ENCODE results near the gene PPP2R2C.

Gene PPP2R2C

GRCh38 chr4:6383009-6383404 lies 89.4 kb downstream of the PPP2R2C start:
- CTCF ChIA-PET, result no interaction called here
- Histone ChIP-seq H3K9me3 (ENCODE audit: control insufficient read depth, insufficient read depth, low read depth, low read length) (no peaks in the 10 kb centered on the region), H3K27ac (ENCODE audit: extremely low read depth, low read depth, low read length) (no peak overlapping the region), H3K36me3 (ENCODE audit: control insufficient read depth in 2 of 2, insufficient read depth in 1 of 2, low read length in 2 of 2) (no peaks in the 10 kb centered on the region), H3K4me3 (ENCODE audit: low read depth, low read length) (no peak overlapping the region), H3K4me1 (ENCODE audit: control insufficient read depth, insufficient read depth, low read length) (no peaks in the 10 kb centered on the region)
- POLR2A ChIA-PET, result no interaction called here
- no peak for TF ChIP-seq SETDB1 (IDR thresholded peaks at IDR 0.05; ENCODE audit: insufficient read length, low read length)
- no peak for TF ChIP-seq ZNF140 (tag by site-specific recombination; IDR thresholded peaks at IDR 0.05)
- TF ChIP-seq ZNF629 (tag by site-specific recombination; IDR thresholded peaks at IDR 0.05), result no peak
- TF ChIP-seq, protein P1, sequence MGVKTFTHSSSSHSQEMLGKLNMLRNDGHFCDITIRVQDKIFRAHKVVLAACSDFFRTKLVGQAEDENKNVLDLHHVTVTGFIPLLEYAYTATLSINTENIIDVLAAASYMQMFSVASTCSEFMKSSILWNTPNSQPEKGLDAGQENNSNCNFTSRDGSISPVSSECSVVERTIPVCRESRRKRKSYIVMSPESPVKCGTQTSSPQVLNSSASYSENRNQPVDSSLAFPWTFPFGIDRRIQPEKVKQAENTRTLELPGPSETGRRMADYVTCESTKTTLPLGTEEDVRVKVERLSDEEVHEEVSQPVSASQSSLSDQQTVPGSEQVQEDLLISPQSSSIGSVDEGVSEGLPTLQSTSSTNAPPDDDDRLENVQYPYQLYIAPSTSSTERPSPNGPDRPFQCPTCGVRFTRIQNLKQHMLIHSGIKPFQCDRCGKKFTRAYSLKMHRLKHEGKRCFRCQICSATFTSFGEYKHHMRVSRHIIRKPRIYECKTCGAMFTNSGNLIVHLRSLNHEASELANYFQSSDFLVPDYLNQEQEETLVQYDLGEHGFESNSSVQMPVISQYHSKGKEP (tag by site-specific recombination; IDR thresholded peaks at IDR 0.05), result no peak
- TF ChIP-seq ZFHX2 (tag by site-specific recombination; conservative IDR thresholded peaks at IDR 0.05), result no peak
- TF ChIP-seq, protein P2, sequence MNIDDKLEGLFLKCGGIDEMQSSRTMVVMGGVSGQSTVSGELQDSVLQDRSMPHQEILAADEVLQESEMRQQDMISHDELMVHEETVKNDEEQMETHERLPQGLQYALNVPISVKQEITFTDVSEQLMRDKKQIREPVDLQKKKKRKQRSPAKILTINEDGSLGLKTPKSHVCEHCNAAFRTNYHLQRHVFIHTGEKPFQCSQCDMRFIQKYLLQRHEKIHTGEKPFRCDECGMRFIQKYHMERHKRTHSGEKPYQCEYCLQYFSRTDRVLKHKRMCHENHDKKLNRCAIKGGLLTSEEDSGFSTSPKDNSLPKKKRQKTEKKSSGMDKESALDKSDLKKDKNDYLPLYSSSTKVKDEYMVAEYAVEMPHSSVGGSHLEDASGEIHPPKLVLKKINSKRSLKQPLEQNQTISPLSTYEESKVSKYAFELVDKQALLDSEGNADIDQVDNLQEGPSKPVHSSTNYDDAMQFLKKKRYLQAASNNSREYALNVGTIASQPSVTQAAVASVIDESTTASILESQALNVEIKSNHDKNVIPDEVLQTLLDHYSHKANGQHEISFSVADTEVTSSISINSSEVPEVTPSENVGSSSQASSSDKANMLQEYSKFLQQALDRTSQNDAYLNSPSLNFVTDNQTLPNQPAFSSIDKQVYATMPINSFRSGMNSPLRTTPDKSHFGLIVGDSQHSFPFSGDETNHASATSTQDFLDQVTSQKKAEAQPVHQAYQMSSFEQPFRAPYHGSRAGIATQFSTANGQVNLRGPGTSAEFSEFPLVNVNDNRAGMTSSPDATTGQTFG (tag by site-specific recombination; IDR thresholded peaks at IDR 0.05; ENCODE audit: borderline replicate concordance), result no peak
- TF ChIP-seq, protein P3, sequence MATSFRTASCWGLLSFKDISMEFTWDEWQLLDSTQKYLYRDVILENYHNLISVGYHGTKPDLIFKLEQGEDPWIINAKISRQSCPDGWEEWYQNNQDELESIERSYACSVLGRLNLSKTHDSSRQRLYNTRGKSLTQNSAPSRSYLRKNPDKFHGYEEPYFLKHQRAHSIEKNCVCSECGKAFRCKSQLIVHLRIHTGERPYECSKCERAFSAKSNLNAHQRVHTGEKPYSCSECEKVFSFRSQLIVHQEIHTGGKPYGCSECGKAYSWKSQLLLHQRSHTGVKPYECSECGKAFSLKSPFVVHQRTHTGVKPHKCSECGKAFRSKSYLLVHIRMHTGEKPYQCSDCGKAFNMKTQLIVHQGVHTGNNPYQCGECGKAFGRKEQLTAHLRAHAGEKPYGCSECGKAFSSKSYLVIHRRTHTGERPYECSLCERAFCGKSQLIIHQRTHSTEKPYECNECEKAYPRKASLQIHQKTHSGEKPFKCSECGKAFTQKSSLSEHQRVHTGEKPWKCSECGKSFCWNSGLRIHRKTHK (tag by site-specific recombination; IDR thresholded peaks at IDR 0.05), result no peak
- TF ChIP-seq ZNF138 (tag by site-specific recombination; IDR thresholded peaks at IDR 0.05; ENCODE audit: borderline replicate concordance), result no peak
- no peak for TF ChIP-seq ZNF501 (tag by site-specific recombination; IDR thresholded peaks at IDR 0.05)
- no peak for TF ChIP-seq ZNF621 (tag by site-specific recombination; IDR thresholded peaks at IDR 0.05)
- TF ChIP-seq ZNF626 (tag by site-specific recombination; IDR thresholded peaks at IDR 0.05), result no peak
- TF ChIP-seq, protein P4, sequence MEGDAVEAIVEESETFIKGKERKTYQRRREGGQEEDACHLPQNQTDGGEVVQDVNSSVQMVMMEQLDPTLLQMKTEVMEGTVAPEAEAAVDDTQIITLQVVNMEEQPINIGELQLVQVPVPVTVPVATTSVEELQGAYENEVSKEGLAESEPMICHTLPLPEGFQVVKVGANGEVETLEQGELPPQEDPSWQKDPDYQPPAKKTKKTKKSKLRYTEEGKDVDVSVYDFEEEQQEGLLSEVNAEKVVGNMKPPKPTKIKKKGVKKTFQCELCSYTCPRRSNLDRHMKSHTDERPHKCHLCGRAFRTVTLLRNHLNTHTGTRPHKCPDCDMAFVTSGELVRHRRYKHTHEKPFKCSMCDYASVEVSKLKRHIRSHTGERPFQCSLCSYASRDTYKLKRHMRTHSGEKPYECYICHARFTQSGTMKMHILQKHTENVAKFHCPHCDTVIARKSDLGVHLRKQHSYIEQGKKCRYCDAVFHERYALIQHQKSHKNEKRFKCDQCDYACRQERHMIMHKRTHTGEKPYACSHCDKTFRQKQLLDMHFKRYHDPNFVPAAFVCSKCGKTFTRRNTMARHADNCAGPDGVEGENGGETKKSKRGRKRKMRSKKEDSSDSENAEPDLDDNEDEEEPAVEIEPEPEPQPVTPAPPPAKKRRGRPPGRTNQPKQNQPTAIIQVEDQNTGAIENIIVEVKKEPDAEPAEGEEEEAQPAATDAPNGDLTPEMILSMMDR (tag by site-specific recombination; IDR thresholded peaks at IDR 0.05), result no peak
- no peak for TF ChIP-seq KLF10 (tag by site-specific recombination; IDR thresholded peaks at IDR 0.05)
- TF ChIP-seq RBAK (tag by site-specific recombination; IDR thresholded peaks at IDR 0.05), result no peak
- no peak for TF ChIP-seq MEIS1 (CRISPR knock-in tag; IDR thresholded peaks at IDR 0.05; ENCODE audit: borderline replicate concordance)
- TF ChIP-seq, protein P5, sequence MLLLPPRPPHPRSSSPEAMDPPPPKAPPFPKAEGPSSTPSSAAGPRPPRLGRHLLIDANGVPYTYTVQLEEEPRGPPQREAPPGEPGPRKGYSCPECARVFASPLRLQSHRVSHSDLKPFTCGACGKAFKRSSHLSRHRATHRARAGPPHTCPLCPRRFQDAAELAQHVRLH (tag by site-specific recombination; IDR thresholded peaks at IDR 0.05), result no peak

- Histone ChIP-seq H3K36me3 (ENCODE audit: control insufficient read depth in 2 of 2, insufficient read depth in 1 of 2, low read length in 2 of 2) (no peaks in the 10 kb centered on the region), H3K4me3 (ENCODE audit: low read depth, low read length) (no peak overlapping the region), H3K4me1 (ENCODE audit: control insufficient read depth, insufficient read depth, low read length) (no peaks in the 10 kb centered on the region), H3K27ac (ENCODE audit: extremely low read depth, low read depth, low read length) (no peak overlapping the region), H3K9me3 (ENCODE audit: control insufficient read depth, insufficient read depth, low read depth, low read length) (no peaks in the 10 kb centered on the region)
- CTCF ChIA-PET, result no interaction called here
- no peak for TF ChIP-seq ZEB2 (tag by site-specific recombination; IDR thresholded peaks at IDR 0.05)
- TF ChIP-seq ZNF768 (tag by site-specific recombination; IDR thresholded peaks at IDR 0.05), result no peak
- TF ChIP-seq ZSCAN16 (tag by site-specific recombination; IDR thresholded peaks at IDR 0.05), result no peak
- TF ChIP-seq ZNF785 (tag by site-specific recombination; IDR thresholded peaks at IDR 0.05), result no peak
- no peak for TF ChIP-seq MEIS1 (CRISPR knock-in tag; IDR thresholded peaks at IDR 0.05; ENCODE audit: borderline replicate concordance)
- no peak for TF ChIP-seq ZBTB1 (tag by site-specific recombination; IDR thresholded peaks at IDR 0.05)
- TF ChIP-seq ZNF837 (tag by site-specific recombination; IDR thresholded peaks at IDR 0.05), result no peak
- no peak for TF ChIP-seq ZNF266 (tag by site-specific recombination; IDR thresholded peaks at IDR 0.05; ENCODE audit: low read depth)
- TF ChIP-seq ZNF792 (tag by site-specific recombination; IDR thresholded peaks at IDR 0.05), result no peak
- TF ChIP-seq ZNF558 (tag by site-specific recombination; IDR thresholded peaks at IDR 0.05), result no peak
- TF ChIP-seq BCL6B (tag by site-specific recombination; IDR thresholded peaks at IDR 0.05), result no peak
- no peak for TF ChIP-seq TCF7L2 (IDR thresholded peaks at IDR 0.05; ENCODE audit: borderline replicate concordance, low read depth, low read length)
- TF ChIP-seq ZNF555 (tag by site-specific recombination; conservative IDR thresholded peaks at IDR 0.05), result no peak
- POLR2A ChIA-PET, result no interaction called here
Measured at GRCh38 chr4:6381571-6382123, 90.8 kb downstream of the PPP2R2C start.
